ACC112 (cell line): ENCODE data around the gene PDP2.

ENCODE experiments used
- H2AFZ ChIP-seq: fragments of 200-600 bp; sonication (generic); one replicate; pipeline ENCODE4 v1.6.0; 2017; ENCODE audit warnings: antibody characterized with exemption, low read length; ENCODE audit not compliant: unreplicated experiment
- H3K27ac ChIP-seq: fragments of 200-600 bp; sonication (generic); 2 replicates; pipeline ENCODE4 v1.5.1; 2014; ENCODE audit warnings: low read depth, mild to moderate bottlenecking, antibody characterized with exemption, low read length, moderate library complexity
- H3K27me3 ChIP-seq: fragments of 200-600 bp; sonication (generic); 2 replicates; pipeline ENCODE4 v1.6.1; 2014; ENCODE audit warnings: mild to moderate bottlenecking, antibody characterized with exemption, low read length, moderate library complexity, mixed read lengths; ENCODE audit not compliant: insufficient read depth
- H3K36me3 ChIP-seq: fragments of 200-600 bp; sonication (generic); 2 replicates; pipeline ENCODE4 v1.6.1; 2016; ENCODE audit warnings: mild to moderate bottlenecking, antibody characterized with exemption, low read length, moderate library complexity, mixed read lengths; ENCODE audit not compliant: insufficient read depth
- H3K4me1 ChIP-seq: fragments of 200-600 bp; sonication (generic); one replicate; pipeline ENCODE4 v1.6.1; 2016; ENCODE audit warnings: low read length, mixed read lengths; ENCODE audit not compliant: insufficient read depth, unreplicated experiment, control insufficient read depth
- H3K4me3 ChIP-seq: fragments of 200-600 bp; sonication (generic); 2 replicates; pipeline ENCODE4 v1.5.1; 2014; ENCODE audit warnings: mild to moderate bottlenecking, low read depth, low read length
- H3K79me2 ChIP-seq: fragments of 200-600 bp; sonication (generic); one replicate; pipeline ENCODE4 v1.6.0; 2016; ENCODE audit warnings: low read length; ENCODE audit not compliant: control insufficient read depth, unreplicated experiment, insufficient read depth

Gene PDP2

DNA sequence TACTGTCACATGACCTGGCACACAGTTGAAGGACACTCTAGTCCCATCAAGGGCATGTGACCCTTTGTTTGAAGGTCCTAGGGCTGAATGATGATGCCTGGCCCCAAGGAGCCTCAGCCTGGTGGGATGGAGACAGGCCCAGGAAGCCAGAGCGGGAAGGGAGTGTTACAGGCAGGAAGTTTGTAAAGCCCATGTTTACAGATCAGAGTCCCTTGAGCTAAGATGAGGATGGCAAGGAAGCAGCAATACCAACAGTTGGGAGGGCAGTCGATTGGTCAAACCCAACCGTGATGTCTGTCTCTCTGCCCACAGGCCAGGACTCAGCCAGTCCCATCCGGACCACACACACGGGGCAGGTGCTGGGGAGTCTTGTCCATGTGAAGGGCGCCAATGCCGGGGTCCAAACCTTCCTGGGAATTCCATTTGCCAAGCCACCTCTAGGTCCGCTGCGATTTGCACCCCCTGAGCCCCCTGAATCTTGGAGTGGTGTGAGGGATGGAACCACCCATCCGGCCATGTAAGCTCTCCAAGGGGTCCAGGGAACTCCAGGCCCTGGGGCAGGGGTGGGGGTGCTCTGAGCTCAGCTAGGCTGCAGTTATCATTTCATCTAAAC lies 57.5 kb downstream of the PDP2 start:
- Histone ChIP-seq H2AFZ (no peak overlapping the region), H3K36me3 (no peaks in the 10 kb centered on the region; the same call in 1 of the 2 replicates), H3K27me3 (no peaks in the 10 kb centered on the region), H3K27ac (no peak overlapping the region), H3K4me3 (no peak overlapping the region), H3K79me2 (peaks cover 18% of the 10 kb centered on the region), H3K4me1 (peaks cover 10% of the 10 kb centered on the region)

DNA sequence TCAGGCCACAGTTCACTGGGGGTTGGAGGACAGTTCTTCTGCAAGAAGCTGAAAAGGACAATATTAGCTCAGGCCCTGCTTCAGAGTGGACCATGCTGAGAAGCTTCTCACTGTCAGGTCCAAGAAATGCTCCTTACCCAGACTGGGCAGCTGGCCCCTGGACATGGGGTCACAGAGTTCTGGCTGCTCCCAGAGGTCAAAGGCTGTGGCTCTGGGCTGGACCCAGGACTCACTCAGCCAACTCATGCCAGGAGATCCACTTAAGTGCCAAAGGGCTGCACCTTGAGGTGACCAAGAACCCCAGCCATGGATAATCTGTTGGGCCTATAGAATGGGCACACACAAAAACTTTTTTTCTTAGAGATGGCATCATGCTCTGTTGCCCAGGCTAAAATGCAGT lies 59.1 kb downstream of the PDP2 start:
- Histone ChIP-seq H3K36me3 (no peaks in the 10 kb centered on the region; the same call in 1 of the 2 replicates), H3K27me3 (no peaks in the 10 kb centered on the region), H3K4me1 (peaks cover 10% of the 10 kb centered on the region), H2AFZ (no peak overlapping the region), H3K27ac (no peak overlapping the region), H3K4me3 (no peak overlapping the region), H3K79me2 (peaks cover 13% of the 10 kb centered on the region)

DNA sequence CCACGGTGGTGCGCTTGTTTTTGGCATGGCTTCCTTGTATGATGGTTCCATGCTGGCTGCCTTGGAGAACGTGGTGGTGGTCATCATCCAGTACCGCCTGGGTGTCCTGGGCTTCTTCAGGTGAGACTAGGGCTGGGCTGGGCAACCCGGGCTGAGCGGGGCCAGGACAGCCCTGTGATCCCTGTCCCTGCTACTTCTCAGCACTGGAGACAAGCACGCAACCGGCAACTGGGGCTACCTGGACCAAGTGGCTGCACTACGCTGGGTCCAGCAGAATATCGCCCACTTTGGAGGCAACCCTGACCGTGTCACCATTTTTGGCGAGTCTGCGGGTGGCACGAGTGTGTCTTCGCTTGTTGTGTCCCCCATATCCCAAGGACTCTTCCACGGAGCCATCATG lies 59.9 kb downstream of the PDP2 start:
- Histone ChIP-seq H3K4me3 (no peak overlapping the region), H3K4me1 (peaks cover 10% of the 10 kb centered on the region), H3K27ac (no peak overlapping the region), H3K27me3 (no peaks in the 10 kb centered on the region), H2AFZ (no peak overlapping the region), H3K79me2 (peaks cover 13% of the 10 kb centered on the region), H3K36me3 (no peaks in the 10 kb centered on the region; the same call in 1 of the 2 replicates)
